Smooth muscle cell of the brain vasculature (primary cell): Measurements from ENCODE around the gene PGS1.

Source experiments
- DNase-seq: peaks from one replicate; pipeline ENCODE4 v3.0.0-alpha.2; 2012; ENCODE audit warnings: low read depth, low spot score

The PGS1 gene

GRCh38 chr17:78472035-78472905 lies 93.8 kb downstream of the PGS1 start:
- no peak for DNase-seq

DNA sequence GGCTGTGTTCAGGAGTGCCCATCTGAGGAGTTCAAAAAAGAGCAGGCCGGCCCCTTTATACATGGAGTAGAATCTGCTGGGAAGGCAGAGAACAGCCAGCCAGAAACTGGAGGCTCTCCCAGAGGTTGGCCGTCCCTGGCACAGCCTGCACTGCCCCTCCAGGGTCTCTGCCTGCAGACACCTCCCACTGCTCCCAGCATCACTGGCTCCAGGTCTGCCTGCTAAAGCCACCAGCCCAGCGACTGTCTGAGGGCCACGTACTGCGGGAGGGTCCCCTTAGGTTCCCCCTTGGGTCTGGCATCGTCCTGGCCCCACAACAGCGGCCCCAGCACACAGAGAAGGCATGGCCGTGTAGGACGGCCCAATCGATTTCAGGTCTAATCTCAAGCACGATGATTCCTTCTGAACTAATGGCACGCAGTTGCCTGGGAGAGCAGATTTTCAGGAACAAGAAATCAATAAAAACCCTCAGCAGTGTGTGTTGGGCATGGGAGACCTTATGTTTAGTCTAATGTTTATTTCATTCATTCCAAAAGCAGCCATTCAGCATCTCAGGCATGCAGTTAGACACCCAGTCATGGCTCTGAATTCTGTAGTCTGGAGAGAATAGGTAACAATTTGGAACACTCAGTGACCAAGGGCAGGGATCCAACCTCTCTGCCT lies 95.6 kb downstream of the PGS1 start:
- no peak for DNase-seq
